Large intestine (tissue), 3 donors: ENCODE data around the gene SORBS1. TPM values are rescaled to one million over a fixed set of nuclear protein-coding genes. Genes with fewer than 3 reads are reported as not detected.
A peak's percentile ranks its signal among the peaks of the same experiment; 100 is the strongest.

Experiments used
- DNase-seq, 2 donors: peaks; one replicate each; pipeline versions ENCODE4 v3.0.0 to v3.0.0-alpha.2; 2013
- H3K27ac ChIP-seq: one replicate; pipeline ENCODE4 v1.5.1; 2013; ENCODE audit warnings: low read length
- H3K27me3 ChIP-seq: 2 replicates; pipeline ENCODE4 v1.6.1; 2013; ENCODE audit warnings: low read length; ENCODE audit not compliant: control insufficient read depth, insufficient read depth
- H3K36me3 ChIP-seq: 2 replicates; pipeline ENCODE4 v1.6.1; 2013; ENCODE audit warnings: low read length; ENCODE audit not compliant: control insufficient read depth, insufficient read depth
- H3K4me1 ChIP-seq: one replicate; pipeline ENCODE4 v1.6.1; 2013; ENCODE audit warnings: low read length; ENCODE audit not compliant: control insufficient read depth, insufficient read depth
- H3K4me3 ChIP-seq: one replicate; pipeline ENCODE4 v1.5.1; 2013; ENCODE audit warnings: low read length
- H3K9me3 ChIP-seq: one replicate; pipeline ENCODE4 v1.6.1; 2013; ENCODE audit warnings: mild to moderate bottlenecking, low read depth, low read length, moderate library complexity; ENCODE audit not compliant: control insufficient read depth
- WGBS: methylation state at CpG from one replicate; pipeline ENCODE4 v1.1.5; 2013; ENCODE audit warnings: low lambda C conversion rate; ENCODE audit not compliant: insufficient coverage; 5-methylcytosine and 5-hydroxymethylcytosine counted together
- polyA plus RNA-seq: library from polyadenylated mRNA; unstranded; fragments of 120-200 nt; gene quantifications from one replicate; pipeline ENCODE4 v1.2.1, GENCODE V29; 2013

The SORBS1 gene
- polyA plus RNA-seq, 1 donor = 60.2 TPM

DNA sequence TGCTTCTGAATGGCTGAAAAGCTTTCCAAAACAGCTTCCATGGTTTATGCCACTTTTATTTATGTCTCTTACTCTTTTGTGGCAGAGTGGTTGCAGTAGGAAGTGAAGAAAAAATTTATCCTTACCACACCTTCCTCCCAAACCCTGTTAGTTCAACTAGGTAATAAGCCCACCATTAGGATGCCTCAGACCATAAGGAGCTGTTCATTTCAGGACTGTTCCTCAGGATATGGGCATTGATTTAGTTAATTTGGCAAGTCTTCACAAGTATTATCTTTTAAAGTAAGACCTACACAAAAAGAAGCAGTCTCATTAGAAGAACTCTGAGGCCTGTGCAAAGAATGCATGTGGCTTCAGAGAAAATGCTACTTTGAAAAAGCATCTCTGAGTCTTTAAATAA lies 187.5 kb downstream of the SORBS1 start:
- Histone ChIP-seq H3K36me3 (peaks cover 13% of the 10 kb centered on the region), H3K4me3 (no peak overlapping the region), H3K27ac (no peak overlapping the region), H3K9me3 (no peaks in the 10 kb centered on the region), H3K27me3 (no peaks in the 10 kb centered on the region), H3K4me1 (no peaks in the 10 kb centered on the region)
- DNase-seq = no peak

GRCh38 chr10:95364342-95364741 lies 196.8 kb downstream of the SORBS1 start:
- Histone ChIP-seq H3K4me3 (no peak overlapping the region), H3K4me1 (no peaks in the 10 kb centered on the region), H3K27me3 (no peaks in the 10 kb centered on the region), H3K9me3 (no peaks in the 10 kb centered on the region), H3K36me3 (no peaks in the 10 kb centered on the region), H3K27ac (no peak overlapping the region)
- WGBS = 71% methylated on average over 1 of the region's 6 CpGs
- DNase-seq = no peak

GRCh38 chr10:95363303-95363912 lies 197.8 kb downstream of the SORBS1 start:
- Histone ChIP-seq H3K4me3 (no peak overlapping the region), H3K27ac (no peak overlapping the region), H3K36me3 (peaks cover 2% of the 10 kb centered on the region), H3K27me3 (no peaks in the 10 kb centered on the region), H3K4me1 (no peaks in the 10 kb centered on the region), H3K9me3 (no peaks in the 10 kb centered on the region)
- peak; percentile 40 to 50 for DNase-seq
- WGBS = 0% methylated on average over 1 of the region's 2 CpGs

- no peaks in the 10 kb centered on the region for H3K4me1 ChIP-seq
Measured at GRCh38 chr10:95360122-95360714, 201.0 kb downstream of the SORBS1 start.

GRCh38 chr10:95359466-95359865 lies 201.7 kb downstream of the SORBS1 start:
- Histone ChIP-seq H3K4me1 (no peaks in the 10 kb centered on the region), H3K27ac (no peak overlapping the region), H3K27me3 (no peaks in the 10 kb centered on the region), H3K4me3 (no peak overlapping the region), H3K36me3 (peaks cover 22% of the 10 kb centered on the region), H3K9me3 (no peaks in the 10 kb centered on the region)
- no CpG with 5 or more reads among the region's 6 CpGs for WGBS
- DNase-seq = no peak

More at GRCh38 chr10:95360122-95360714, 201.0 kb downstream of the SORBS1 start:
- no peaks in the 10 kb centered on the region for H3K9me3 ChIP-seq
- no peak overlapping the region for H3K4me3 ChIP-seq
- DNase-seq = no peak
- H3K27ac ChIP-seq = no peak overlapping the region
- peaks cover 20% of the 10 kb centered on the region for H3K36me3 ChIP-seq
- no peaks in the 10 kb centered on the region for H3K27me3 ChIP-seq

DNA sequence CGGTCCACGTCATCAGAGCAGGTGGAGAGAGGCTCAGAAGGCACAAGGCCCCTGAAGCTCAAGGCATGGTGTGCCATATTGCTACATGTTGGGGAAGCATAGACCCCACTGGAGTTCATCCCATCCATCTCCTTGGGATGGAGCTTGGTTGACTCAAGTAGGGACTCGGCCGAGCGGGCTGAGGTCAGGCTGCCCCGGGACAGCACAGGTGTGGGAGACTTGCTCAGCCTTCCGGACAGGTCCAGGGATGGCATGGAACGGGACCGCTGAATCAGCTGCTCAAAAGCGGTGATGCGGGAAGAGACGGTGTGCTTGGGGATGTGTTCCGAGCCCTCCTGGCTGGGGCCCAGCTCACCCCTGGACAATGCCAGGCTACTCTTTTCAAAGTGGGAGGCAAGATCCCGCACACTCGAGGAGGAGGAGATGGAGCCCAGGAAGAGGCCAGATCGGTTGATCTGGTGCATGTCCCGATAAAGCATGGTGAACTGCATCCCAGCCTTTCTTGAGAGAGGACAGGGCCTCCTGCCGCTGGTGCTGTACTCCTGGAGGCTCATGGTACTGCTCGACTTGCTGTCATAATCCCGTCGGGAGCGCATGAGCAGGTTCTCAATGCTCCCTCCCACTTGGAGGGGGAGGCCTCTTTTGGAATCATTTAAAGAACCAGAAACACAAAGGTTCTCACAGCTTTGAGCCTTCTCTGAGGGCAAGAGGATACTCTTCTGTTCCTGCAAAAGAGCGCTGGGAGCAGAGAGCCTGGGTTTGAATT lies 204.8 kb downstream of the SORBS1 start:
- no peaks in the 10 kb centered on the region for H3K4me1 ChIP-seq
- WGBS = no CpG with 5 or more reads among the region's 23 CpGs

GRCh38 chr10:95355301-95355700 lies 205.9 kb downstream of the SORBS1 start:
- Histone ChIP-seq H3K36me3 (peaks cover 47% of the 10 kb centered on the region), H3K27me3 (no peaks in the 10 kb centered on the region), H3K9me3 (no peaks in the 10 kb centered on the region), H3K27ac (no peak overlapping the region), H3K4me1 (peaks cover 2% of the 10 kb centered on the region), H3K4me3 (no peak overlapping the region)
- no CpG with 5 or more reads among the region's 7 CpGs for WGBS
- no peak for DNase-seq

More for the DNA sequence above, 204.8 kb downstream of the SORBS1 start:
- Histone ChIP-seq H3K9me3 (no peaks in the 10 kb centered on the region), H3K27me3 (no peaks in the 10 kb centered on the region), H3K4me3 (no peak overlapping the region), H3K36me3 (peaks cover 42% of the 10 kb centered on the region), H3K27ac (no peak overlapping the region)
- DNase-seq = no peak

DNA sequence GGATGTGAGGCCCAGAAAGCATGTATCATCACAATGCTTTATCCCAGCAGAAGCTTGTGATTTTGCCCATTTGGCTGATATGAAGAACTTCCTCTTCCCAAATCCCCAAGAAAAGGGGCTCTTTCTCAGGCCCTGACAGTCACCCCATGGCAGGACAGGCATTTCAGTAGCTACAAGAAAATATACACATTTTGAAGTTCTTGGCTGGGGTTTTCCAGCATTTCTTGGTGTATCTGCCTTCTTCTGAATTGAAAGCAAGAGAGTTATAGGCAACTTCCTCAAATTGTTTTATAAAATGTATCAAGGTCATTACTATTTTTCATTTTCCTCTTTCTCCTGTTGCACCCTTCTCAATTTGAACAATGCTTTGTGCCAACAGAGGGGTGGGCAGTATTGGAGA lies 207.1 kb downstream of the SORBS1 start:
- H3K36me3 ChIP-seq = peaks cover 48% of the 10 kb centered on the region
- H3K9me3 ChIP-seq = no peaks in the 10 kb centered on the region
- no peak for DNase-seq
- no peak overlapping the region for H3K4me3 ChIP-seq
- H3K4me1 ChIP-seq = peaks cover 2% of the 10 kb centered on the region
- no peak overlapping the region for H3K27ac ChIP-seq
- no peaks in the 10 kb centered on the region for H3K27me3 ChIP-seq

- DNase-seq = no peak
- H3K4me1 ChIP-seq = peaks cover 2% of the 10 kb centered on the region
- H3K9me3 ChIP-seq = no peaks in the 10 kb centered on the region
- H3K27ac ChIP-seq = no peak overlapping the region
- H3K4me3 ChIP-seq = no peak overlapping the region
- H3K27me3 ChIP-seq = no peaks in the 10 kb centered on the region
- H3K36me3 ChIP-seq = peaks cover 48% of the 10 kb centered on the region
Measured at GRCh38 chr10:95353123-95353522, 208.0 kb downstream of the SORBS1 start.

DNA sequence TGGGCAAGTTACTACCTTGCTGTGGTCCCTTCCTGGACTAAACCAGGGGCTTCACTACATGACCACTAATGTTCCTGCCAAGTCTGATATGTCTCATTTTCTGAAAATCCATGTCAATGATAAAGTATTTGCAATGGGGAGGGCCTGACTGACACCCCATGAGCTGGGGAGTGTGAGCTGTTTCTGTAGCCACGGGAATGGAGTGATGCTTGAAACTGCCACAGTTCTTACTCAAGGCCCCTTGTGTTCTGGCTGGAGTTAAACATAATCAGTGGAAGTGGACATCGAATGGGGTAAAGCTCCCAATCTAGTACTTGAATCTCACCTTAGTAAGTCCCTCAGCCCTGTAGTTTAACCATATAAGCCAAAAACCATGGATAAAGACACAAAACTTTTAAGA lies 208.5 kb downstream of the SORBS1 start:
- Histone ChIP-seq H3K27ac (no peak overlapping the region), H3K9me3 (no peaks in the 10 kb centered on the region), H3K4me3 (no peak overlapping the region), H3K27me3 (no peaks in the 10 kb centered on the region), H3K36me3 (peaks cover 48% of the 10 kb centered on the region), H3K4me1 (peaks cover 2% of the 10 kb centered on the region)
- DNase-seq = no peak
- no CpG with 5 or more reads among the region's 2 CpGs for WGBS

DNA sequence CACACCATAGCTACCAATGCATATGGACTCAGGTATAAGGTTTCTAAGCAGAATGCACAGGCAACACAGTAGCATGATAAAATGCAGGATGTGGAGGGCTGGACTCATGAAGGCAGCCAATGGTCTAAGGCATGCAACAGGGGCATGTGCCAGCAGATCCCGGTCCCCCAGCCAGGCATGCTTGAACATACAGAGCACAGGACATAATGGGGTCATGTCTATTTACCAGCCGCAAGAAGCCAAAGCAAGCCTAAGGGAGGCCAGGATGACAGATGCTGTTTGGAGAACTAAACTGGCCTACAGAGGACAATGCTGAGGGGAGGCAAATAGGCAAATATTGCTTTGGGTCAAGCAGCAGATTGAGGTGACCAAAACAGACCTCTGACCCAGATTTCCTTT lies 210.3 kb downstream of the SORBS1 start:
- no peaks in the 10 kb centered on the region for H3K27me3 ChIP-seq
- peaks cover 2% of the 10 kb centered on the region for H3K4me1 ChIP-seq
- H3K9me3 ChIP-seq = no peaks in the 10 kb centered on the region
- H3K27ac ChIP-seq = no peak overlapping the region
- no CpG with 5 or more reads among the region's 2 CpGs for WGBS
- DNase-seq = no peak
- peaks cover 36% of the 10 kb centered on the region for H3K36me3 ChIP-seq
- no peak overlapping the region for H3K4me3 ChIP-seq
